IMR-90 (cell line): ENCODE data around the gene CYP46A1. TPM values are rescaled to one million over a fixed set of nuclear protein-coding genes. Genes with fewer than 3 reads are reported as not detected.

Experiments used
- ATAC-seq: fragments of 200-7000 bp; cut with Tn5 transposase; 2 replicates; pipeline ENCODE4 v1.9.1; 2020; ENCODE audit warnings: low read depth, mild to moderate bottlenecking, moderate library complexity
- BruUV-seq: library from RNA; stranded (reverse); fragments of 400-500 nt; replicated peaks from 2 replicates; lab custom pipeline; 2021; lab: Mats Ljungman, UMichigan
- CTCF ChIA-PET: fragments of 300-600 bp; formaldehyde crosslinking; extraction: SDS; loops from one replicate; lab custom pipeline; 2021; ENCODE audit warnings: antibody characterized with exemption; lab: Yijun Ruan, JAX
- POLR2A ChIA-PET: fragments of 300-600 bp; sonication (Branson Sonifier 250); formaldehyde crosslinking; loops from one replicate; lab custom pipeline; 2022; ENCODE audit warnings: antibody characterized with exemption; ENCODE audit not compliant: unreplicated experiment; lab: Charles Lee
- DNase-seq: peaks from one replicate; pipeline ENCODE4 v3.0.0; 2013
- H2AFZ ChIP-seq: replicated peaks from 2 replicates; pipeline ENCODE3; 2013; ENCODE audit warnings: low read length, mild to moderate bottlenecking; ENCODE audit not compliant: poor library complexity
- H2AK5ac ChIP-seq: 2 replicates; pipeline ENCODE4 v1.6.1; 2013; ENCODE audit warnings: low read depth, low read length, inconsistent platforms
- H2AK9ac ChIP-seq: replicated peaks from 2 replicates; pipeline ENCODE3; 2013; ENCODE audit warnings: mild to moderate bottlenecking, low read depth, low read length, moderate library complexity; ENCODE audit not compliant: poor library complexity
- H2BK120ac ChIP-seq: 2 replicates; pipeline ENCODE4 v1.6.1; 2013; ENCODE audit warnings: low read depth, low read length, inconsistent platforms
- H2BK15ac ChIP-seq: 3 replicates; pipeline ENCODE4 v1.6.1; 2013; ENCODE audit warnings: low read depth, low read length, inconsistent platforms
- H2BK20ac ChIP-seq: 2 replicates; pipeline ENCODE4 v1.6.1; 2013; ENCODE audit warnings: low read depth, mild to moderate bottlenecking, inconsistent platforms, low read length, moderate library complexity
- H2BK5ac ChIP-seq: 2 replicates; pipeline ENCODE4 v1.6.1; 2013; ENCODE audit warnings: mild to moderate bottlenecking, low read depth, low read length, inconsistent platforms; ENCODE audit not compliant: poor library complexity, severe bottlenecking
- H3K14ac ChIP-seq: replicated peaks from 2 replicates; pipeline ENCODE4 v1.6.1; 2013; ENCODE audit warnings: low read depth, low read length, inconsistent platforms
- H3K18ac ChIP-seq: 2 replicates; pipeline ENCODE4 v1.6.1; 2013; ENCODE audit warnings: low read depth, low read length, control low read depth
- H3K23ac ChIP-seq: 2 replicates; pipeline ENCODE4 v1.6.1; 2013; ENCODE audit warnings: low read depth, low read length, inconsistent platforms
- H3K27ac ChIP-seq: 2 replicates; pipeline ENCODE4 v1.5.1; 2013; ENCODE audit warnings: mild to moderate bottlenecking, control low read depth, low read length; ENCODE audit not compliant: insufficient read depth
- H3K27me3 ChIP-seq: 2 replicates; pipeline ENCODE4 v1.6.1; 2013; ENCODE audit warnings: low read length; ENCODE audit not compliant: control insufficient read depth, insufficient read depth
- H3K36me3 ChIP-seq: 2 replicates; pipeline ENCODE4 v1.6.1; 2013; ENCODE audit warnings: low read length, mixed read lengths; ENCODE audit not compliant: control insufficient read depth, insufficient read depth
- H3K4ac ChIP-seq: 2 replicates; pipeline ENCODE4 v1.6.1; 2013; ENCODE audit warnings: low read depth, low read length, inconsistent platforms
- H3K4me1 ChIP-seq: 2 replicates; pipeline ENCODE4 v1.6.1; 2013; ENCODE audit warnings: low read length, mixed read lengths; ENCODE audit not compliant: control insufficient read depth, insufficient read depth
- H3K4me2 ChIP-seq: 2 replicates; pipeline ENCODE4 v1.6.1; 2013; ENCODE audit warnings: low read depth, mild to moderate bottlenecking, control low read depth, low read length, moderate library complexity
- H3K4me3 ChIP-seq: 2 replicates; pipeline ENCODE4 v1.5.1; 2013; ENCODE audit warnings: low read depth, mild to moderate bottlenecking, control low read depth, low read length, moderate library complexity; ENCODE audit not compliant: insufficient read depth
- H3K56ac ChIP-seq: 2 replicates; pipeline ENCODE4 v1.6.1; 2013; ENCODE audit warnings: low read length, inconsistent platforms; ENCODE audit not compliant: insufficient read depth; ENCODE audit errors: extremely low read depth
- H3K79me1 ChIP-seq, 2 experiments: 2 replicates each; pipeline ENCODE4 v1.6.1; 2013; ENCODE audit warnings: low read length in 2 of 2, inconsistent platforms in 1 of 2, low read depth in 1 of 2
- H3K9ac ChIP-seq: 2 replicates; pipeline ENCODE4 v1.6.1; 2013; ENCODE audit warnings: low read depth, low read length, control low read depth
- H3K9me1 ChIP-seq: 2 replicates; pipeline ENCODE4 v1.6.1; 2013; ENCODE audit warnings: low read length, inconsistent platforms; ENCODE audit not compliant: insufficient read depth
- H3K9me3 ChIP-seq: 2 replicates; pipeline ENCODE4 v1.6.1; 2013; ENCODE audit warnings: low read length; ENCODE audit not compliant: control insufficient read depth, insufficient read depth
- H4K20me1 ChIP-seq: 2 replicates; pipeline ENCODE4 v1.6.1; 2013; ENCODE audit warnings: low read length, inconsistent platforms; ENCODE audit not compliant: insufficient read depth
- H4K5ac ChIP-seq: 2 replicates; pipeline ENCODE4 v1.6.1; 2013; ENCODE audit warnings: mild to moderate bottlenecking, low read depth, low read length, control low read depth
- H4K8ac ChIP-seq, 2 experiments: 2 replicates each; pipeline ENCODE4 v1.6.1; 2013; ENCODE audit warnings: low read depth in 2 of 2, low read length in 2 of 2, control low read depth in 1 of 2, inconsistent platforms in 1 of 2
- H4K91ac ChIP-seq: 2 replicates; pipeline ENCODE4 v1.6.1; 2013; ENCODE audit warnings: low read depth, low read length, inconsistent platforms; ENCODE audit not compliant: insufficient read depth
- BHLHE40 ChIP-seq: fragments of 150-350 bp; IDR thresholded peaks from 2 replicates; pipeline ENCODE4 v1.6.1; 2016; ENCODE audit warnings: mild to moderate bottlenecking, low read depth, low read length
- CHD1 ChIP-seq: IDR thresholded peaks from 2 replicates; pipeline ENCODE4 v1.6.1; 2012; ENCODE audit warnings: low read depth, low read length, improper control_type of control experiment
- FOS ChIP-seq: fragments of 150-350 bp; IDR thresholded peaks from 2 replicates; pipeline ENCODE4 v1.6.1; 2016; ENCODE audit warnings: low read depth, low read length
- MAFK ChIP-seq: IDR thresholded peaks from 2 replicates; pipeline ENCODE4 v1.6.1; 2012; ENCODE audit warnings: low read depth, low read length, improper control_type of control experiment
- MAZ ChIP-seq: IDR thresholded peaks from 2 replicates; pipeline ENCODE4 v1.6.1; 2012; ENCODE audit warnings: low read depth, mild to moderate bottlenecking, low read length, improper control_type of control experiment, moderate library complexity, borderline replicate concordance
- NFE2L2 ChIP-seq: fragments of 150-350 bp; IDR thresholded peaks from 2 replicates; pipeline ENCODE4 v1.6.1; 2016; ENCODE audit warnings: low read depth, mild to moderate bottlenecking, low read length
- POLR2A ChIP-seq: IDR thresholded peaks from 2 replicates; pipeline ENCODE4 v1.6.1; 2012; ENCODE audit warnings: mild to moderate bottlenecking, low read depth, low read length
- SMC3 ChIP-seq: fragments of 150-350 bp; IDR thresholded peaks from 2 replicates; pipeline ENCODE4 v1.6.1; 2016; ENCODE audit warnings: low read depth, mild to moderate bottlenecking, antibody characterized with exemption, low read length, moderate library complexity
- WGBS, 2 experiments: methylation state at CpG; one replicate each; pipeline versions ENCODE4 v1.1.5 to v1.1.7; 2013; ENCODE audit warnings: missing lambda C conversion rate in 2 of 2; ENCODE audit not compliant: insufficient read length in 1 of 2; ENCODE audit errors: extremely low coverage in 2 of 2; 5-methylcytosine and 5-hydroxymethylcytosine counted together
- dilution Hi-C: fragments of 300-500 bp; cut with HindIII; formaldehyde crosslinking; loops from one replicate; pipeline ENCODE4 v1.14.3; 2018; ENCODE audit warnings: low sequenced_read_pairs; ENCODE audit not compliant: unreplicated experiment
- in situ Hi-C: fragments of 300-500 bp; cut with MboI; formaldehyde crosslinking; loops from 3 replicates; pipeline ENCODE4 v1.14.3; 2019; ENCODE audit warnings: low sequenced_read_pairs, inconsistent platforms, mixed read lengths
- intact Hi-C: fragments of 100-400 bp; cut with micrococcal nuclease; formaldehyde crosslinking; loops from 2 replicates; pipeline ENCODE4 v1.10.0; 2022
- polyA plus RNA-seq, 3 experiments: library from polyadenylated mRNA; depleted of rRNA; stranded (reverse); fragments of >200 nt; gene quantifications; 2 replicates each; pipeline ENCODE4 v1.2.3, GENCODE V29; 2012; ENCODE audit warnings: low replicate concordance in 1 of 3
- total RNA-seq: library from RNA; depleted of rRNA; stranded (reverse); fragments of >200 nt; gene quantifications from 2 replicates; pipeline ENCODE4 v1.2.3, GENCODE V29; 2012
- TF ChIP-seq, protein P1 (sequence below): conservative IDR thresholded peaks from 2 replicates; pipeline ENCODE4 v1.5.1; 2012; ENCODE audit warnings: mild to moderate bottlenecking, low read depth, low read length, improper control_type of control experiment
- TF ChIP-seq, protein P2 (sequence below): fragments of 150-350 bp; IDR thresholded peaks from 2 replicates; pipeline ENCODE4 v1.6.1; 2017; ENCODE audit warnings: mild to moderate bottlenecking, antibody characterized with exemption, low read length, low read depth
- TF ChIP-seq, protein P3 (sequence below): fragments of 150-350 bp; IDR thresholded peaks from 2 replicates; pipeline ENCODE4 v1.6.1; 2016; ENCODE audit warnings: low read depth, mild to moderate bottlenecking, low read length, moderate library complexity, borderline replicate concordance

CYP46A1 gene
- total and polyA plus RNA-seq, 2 of the 4 experiments (the other 2 are of a cell fraction), result 0.18 to 0.31 TPM

DNA sequence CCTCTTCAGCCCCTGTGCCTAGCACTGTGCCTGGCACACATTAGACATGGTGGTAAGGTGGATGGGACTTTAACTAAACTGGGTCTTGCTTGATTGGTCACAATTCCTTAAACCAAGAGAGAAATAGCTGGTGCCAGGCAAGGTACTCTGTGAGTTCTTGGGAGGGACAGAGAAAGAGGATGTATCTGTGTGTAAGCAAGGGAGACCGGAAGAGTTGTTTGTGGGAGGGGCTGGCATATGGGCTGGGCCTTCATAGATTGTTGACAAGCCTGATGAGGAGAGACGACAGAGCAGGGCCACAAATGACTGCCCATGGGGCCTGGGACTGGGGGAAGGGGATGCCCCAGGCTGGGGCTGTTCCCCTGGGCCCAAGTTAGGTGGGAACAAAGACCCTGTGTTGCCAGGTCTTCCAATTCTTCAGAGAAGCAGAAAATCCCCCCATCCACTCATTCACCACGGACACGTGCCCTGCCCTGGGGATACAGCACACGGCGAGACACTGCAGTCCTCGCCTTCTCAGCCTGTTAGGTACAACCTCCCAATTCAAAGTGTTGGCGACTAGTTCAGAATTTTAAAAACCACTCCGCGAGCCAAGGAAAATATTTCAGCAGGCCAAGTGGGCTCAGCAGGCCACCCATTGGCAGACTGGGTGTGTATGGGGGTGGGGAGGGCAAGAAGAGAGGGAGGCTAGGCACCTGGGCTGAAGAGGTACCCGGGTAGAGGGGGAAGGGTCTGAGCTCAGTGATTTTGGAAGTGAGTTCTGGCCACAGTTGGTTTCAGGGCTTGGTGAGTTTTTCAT, 11.4 kb upstream of the CYP46A1 start:
- H2BK20ac ChIP-seq, result no peak overlapping the region
- no peak overlapping the region for H3K27ac ChIP-seq
- dilution Hi-C loops, result no loop called here
- no peaks in the 10 kb centered on the region for H3K36me3 ChIP-seq
- no peak overlapping the region for H2BK5ac ChIP-seq
- H3K4me3 ChIP-seq, result no peak overlapping the region
- H4K91ac ChIP-seq, result no peak overlapping the region
- no peak overlapping the region for H3K14ac ChIP-seq
- H2BK120ac ChIP-seq, result 0 out of 2 replicates have a peak overlapping the region, but pooled peaks have one; percentile 8
- peaks cover 12% of the 10 kb centered on the region; the same call in 1 of the 2 replicates for H3K27me3 ChIP-seq
- H3K18ac ChIP-seq, result no peak overlapping the region
- no peak overlapping the region for H4K8ac ChIP-seq
- WGBS, 2 experiments, result 93% methylated on average over 6 of the region's 11 CpGs; no CpG with 5 or more reads in 1 of the 2 experiments
- BruUV-seq, result no TSS peak
- H4K20me1 ChIP-seq, result no peaks in the 10 kb centered on the region
- H3K4ac ChIP-seq, result no peak overlapping the region
- H3K9ac ChIP-seq, result no peak overlapping the region
- peaks cover 6% of the 10 kb centered on the region for H3K9me3 ChIP-seq
- ChIA-PET CTCF (no interaction called here), POLR2A (no interaction called here)
- H2BK15ac ChIP-seq, result no peak overlapping the region
- ATAC-seq (no peak; the same call in 1 of the 2 replicates), DNase-seq (no peak)
- intact Hi-C loops, result no loop called here
- no peaks in the 10 kb centered on the region for H3K79me1 ChIP-seq
- no peak overlapping the region for H3K56ac ChIP-seq
- no peak for TF ChIP-seq NFE2L2
- TF ChIP-seq MAFK, result no peak
- no peak for TF ChIP-seq MAZ
- TF ChIP-seq, protein P1, sequence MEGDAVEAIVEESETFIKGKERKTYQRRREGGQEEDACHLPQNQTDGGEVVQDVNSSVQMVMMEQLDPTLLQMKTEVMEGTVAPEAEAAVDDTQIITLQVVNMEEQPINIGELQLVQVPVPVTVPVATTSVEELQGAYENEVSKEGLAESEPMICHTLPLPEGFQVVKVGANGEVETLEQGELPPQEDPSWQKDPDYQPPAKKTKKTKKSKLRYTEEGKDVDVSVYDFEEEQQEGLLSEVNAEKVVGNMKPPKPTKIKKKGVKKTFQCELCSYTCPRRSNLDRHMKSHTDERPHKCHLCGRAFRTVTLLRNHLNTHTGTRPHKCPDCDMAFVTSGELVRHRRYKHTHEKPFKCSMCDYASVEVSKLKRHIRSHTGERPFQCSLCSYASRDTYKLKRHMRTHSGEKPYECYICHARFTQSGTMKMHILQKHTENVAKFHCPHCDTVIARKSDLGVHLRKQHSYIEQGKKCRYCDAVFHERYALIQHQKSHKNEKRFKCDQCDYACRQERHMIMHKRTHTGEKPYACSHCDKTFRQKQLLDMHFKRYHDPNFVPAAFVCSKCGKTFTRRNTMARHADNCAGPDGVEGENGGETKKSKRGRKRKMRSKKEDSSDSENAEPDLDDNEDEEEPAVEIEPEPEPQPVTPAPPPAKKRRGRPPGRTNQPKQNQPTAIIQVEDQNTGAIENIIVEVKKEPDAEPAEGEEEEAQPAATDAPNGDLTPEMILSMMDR, result no peak
- TF ChIP-seq CHD1, result no peak
- no peak for TF ChIP-seq BHLHE40
- no peak for TF ChIP-seq SMC3
- no peak for TF ChIP-seq POLR2A
- TF ChIP-seq, protein P2, sequence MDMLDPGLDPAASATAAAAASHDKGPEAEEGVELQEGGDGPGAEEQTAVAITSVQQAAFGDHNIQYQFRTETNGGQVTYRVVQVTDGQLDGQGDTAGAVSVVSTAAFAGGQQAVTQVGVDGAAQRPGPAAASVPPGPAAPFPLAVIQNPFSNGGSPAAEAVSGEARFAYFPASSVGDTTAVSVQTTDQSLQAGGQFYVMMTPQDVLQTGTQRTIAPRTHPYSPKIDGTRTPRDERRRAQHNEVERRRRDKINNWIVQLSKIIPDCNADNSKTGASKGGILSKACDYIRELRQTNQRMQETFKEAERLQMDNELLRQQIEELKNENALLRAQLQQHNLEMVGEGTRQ, result no peak
- no peak for TF ChIP-seq FOS
- TF ChIP-seq, protein P3, sequence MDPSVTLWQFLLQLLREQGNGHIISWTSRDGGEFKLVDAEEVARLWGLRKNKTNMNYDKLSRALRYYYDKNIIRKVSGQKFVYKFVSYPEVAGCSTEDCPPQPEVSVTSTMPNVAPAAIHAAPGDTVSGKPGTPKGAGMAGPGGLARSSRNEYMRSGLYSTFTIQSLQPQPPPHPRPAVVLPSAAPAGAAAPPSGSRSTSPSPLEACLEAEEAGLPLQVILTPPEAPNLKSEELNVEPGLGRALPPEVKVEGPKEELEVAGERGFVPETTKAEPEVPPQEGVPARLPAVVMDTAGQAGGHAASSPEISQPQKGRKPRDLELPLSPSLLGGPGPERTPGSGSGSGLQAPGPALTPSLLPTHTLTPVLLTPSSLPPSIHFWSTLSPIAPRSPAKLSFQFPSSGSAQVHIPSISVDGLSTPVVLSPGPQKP, result no peak
- H2AFZ ChIP-seq, result peak overlapping the region; percentile 23
- H2AK9ac ChIP-seq, result no peak overlapping the region
- no peak overlapping the region for H3K4me2 ChIP-seq
- in situ Hi-C loops, result no loop called here
- no peaks in the 10 kb centered on the region; the same call in 1 of the 2 replicates for H3K4me1 ChIP-seq
- H2AK5ac ChIP-seq, result no peak overlapping the region
- H3K23ac ChIP-seq, result no peak overlapping the region
- no peaks in the 10 kb centered on the region for H3K9me1 ChIP-seq
- no peak overlapping the region for H4K5ac ChIP-seq
